ENCODE results near the gene CCL20. TPM values are rescaled to one million over a fixed set of nuclear protein-coding genes. Genes with fewer than 3 reads are reported as not detected.

Gene CCL20
- total and polyA plus RNA-seq, 4 donors, result 0.36 to 5.9 (median 1.3) TPM

- no peak overlapping the region for H3K27ac ChIP-seq (ENCODE audit: low read depth in 1 of 2, low read length in 2 of 2)
- H3K27me3 ChIP-seq (ENCODE audit: control insufficient read depth in 4 of 4, insufficient read depth in 4 of 4, low read length in 3 of 4), result no peaks in the 10 kb centered on the region
- no peaks in the 10 kb centered on the region for H3K36me3 ChIP-seq (ENCODE audit: control insufficient read depth in 4 of 4, insufficient read depth in 3 of 4, low read depth in 1 of 4, low read length in 3 of 4)
- H3K4me1 ChIP-seq (ENCODE audit: control insufficient read depth in 4 of 4, insufficient read depth in 4 of 4, low read length in 3 of 4), result no peaks in the 10 kb centered on the region
- no peak for DNase-seq (ENCODE audit: low spot score)
- no peak overlapping the region for H3K4me3 ChIP-seq (ENCODE audit: low read depth in 1 of 3, low read length in 3 of 3)
- H3K9me3 ChIP-seq (ENCODE audit: control insufficient read depth in 4 of 4, low read length in 3 of 4), result no peaks in the 10 kb centered on the region
- WGBS, result 65% methylated on average over 2 of the region's 2 CpGs
- no peak overlapping the region for H3K9ac ChIP-seq (ENCODE audit: low read depth in 1 of 2, low read length in 2 of 2)
- TF ChIP-seq TAF1 (conservative IDR thresholded peaks at IDR 0.05) (no peak), ZBTB33 (IDR thresholded peaks at IDR 0.05) (no peak), SP1 (IDR thresholded peaks at IDR 0.05) (no peak), FOXA2 (IDR thresholded peaks at IDR 0.05) (no peak), JUND (IDR thresholded peaks at IDR 0.05) (no peak), ATF3 (IDR thresholded peaks at IDR 0.05) (no peak), HNF4G (IDR thresholded peaks at IDR 0.05) (no peak), GABPA (IDR thresholded peaks at IDR 0.05 in 1 of 2, conservative IDR thresholded peaks at IDR 0.05 in 1 of 2) (no peak), RAD21 (IDR thresholded peaks at IDR 0.05) (no peak)
These were observed 447 bp upstream of the CCL20 start for GRCh38 chr2:227813229-227813561.

GRCh38 chr2:227815066-227815465 lies 1.4 kb downstream of the CCL20 start:
- 69% methylated on average over 3 of the region's 3 CpGs for WGBS
- Histone ChIP-seq H3K9me3 (ENCODE audit: control insufficient read depth in 4 of 4, low read length in 3 of 4) (no peaks in the 10 kb centered on the region), H3K9ac (ENCODE audit: low read depth in 1 of 2, low read length in 2 of 2) (no peak overlapping the region)

More at GRCh38 chr2:227815066-227815465, 1.4 kb downstream of the CCL20 start:
- H3K27ac ChIP-seq (ENCODE audit: low read depth in 1 of 2, low read length in 2 of 2), result no peak overlapping the region
- no peak overlapping the region for H3K4me3 ChIP-seq (ENCODE audit: low read depth in 1 of 3, low read length in 3 of 3)
- H3K36me3 ChIP-seq (ENCODE audit: control insufficient read depth in 4 of 4, insufficient read depth in 3 of 4, low read depth in 1 of 4, low read length in 3 of 4), result no peaks in the 10 kb centered on the region
- DNase-seq (ENCODE audit: low spot score), result no peak
- H3K27me3 ChIP-seq (ENCODE audit: control insufficient read depth in 4 of 4, insufficient read depth in 4 of 4, low read length in 3 of 4), result peaks cover 0 to 2% (median 0%) of the 10 kb centered on the region in 4 donors
- no peaks in the 10 kb centered on the region for H3K4me1 ChIP-seq (ENCODE audit: control insufficient read depth in 4 of 4, insufficient read depth in 4 of 4, low read length in 3 of 4)
- no peak for TF ChIP-seq EGR1 (IDR thresholded peaks at IDR 0.05; ENCODE audit: low read depth in 2 of 2)
- no peak for TF ChIP-seq CTCF (IDR thresholded peaks at IDR 0.05; ENCODE audit: low read depth, low read length, missing input control)
- TF ChIP-seq NR2F2 (IDR thresholded peaks at IDR 0.05), result no peak
- no peak for TF ChIP-seq FOXA1 (IDR thresholded peaks at IDR 0.05)
- no peak for TF ChIP-seq TAF1 (conservative IDR thresholded peaks at IDR 0.05)
- TF ChIP-seq MAX (IDR thresholded peaks at IDR 0.05), result no peak
- TF ChIP-seq YY1 (IDR thresholded peaks at IDR 0.05), result no peak
- TF ChIP-seq RXRA (IDR thresholded peaks at IDR 0.05), result no peak
- no peak for TF ChIP-seq JUND (IDR thresholded peaks at IDR 0.05)
- TF ChIP-seq RAD21 (IDR thresholded peaks at IDR 0.05), result no peak
- TF ChIP-seq GABPA (IDR thresholded peaks at IDR 0.05 in 1 of 2, conservative IDR thresholded peaks at IDR 0.05 in 1 of 2), result no peak
- no peak for TF ChIP-seq HNF4G (IDR thresholded peaks at IDR 0.05)
- no peak for TF ChIP-seq FOXA2 (IDR thresholded peaks at IDR 0.05)
- no peak for TF ChIP-seq ZBTB33 (IDR thresholded peaks at IDR 0.05)
- TF ChIP-seq HNF4A (conservative IDR thresholded peaks at IDR 0.05), result no peak
- TF ChIP-seq ATF3 (IDR thresholded peaks at IDR 0.05), result no peak
- TF ChIP-seq SP1 (IDR thresholded peaks at IDR 0.05), result no peak
- no peak for TF ChIP-seq REST (IDR thresholded peaks at IDR 0.05)

Data from liver (tissue), 9 donors.